GM12875 (cell line): ENCODE data around the gene NOD1.

Experiments
- H3K4me3 ChIP-seq: one replicate; pipeline ENCODE4 v1.5.1; 2011; ENCODE audit warnings: low read depth, low read length, control low read depth
- CTCF ChIP-seq: IDR thresholded peaks from 2 replicates; pipeline ENCODE4 v1.5.1; 2011; ENCODE audit warnings: low read depth, mild to moderate bottlenecking, control low read depth, inconsistent platforms, low read length, moderate library complexity, borderline replicate concordance; ENCODE audit not compliant: insufficient read depth

NOD1 gene

GRCh38 chr7:30472784-30473775 is 5.5 kb downstream of the NOD1 start:
- no peak overlapping the region for H3K4me3 ChIP-seq
- TF ChIP-seq CTCF: no peak

- no peak overlapping the region for H3K4me3 ChIP-seq
- TF ChIP-seq CTCF: no peak
These were observed 6.4 kb downstream of the NOD1 start for GRCh38 chr7:30472081-30472783.

- H3K4me3 ChIP-seq: no peak overlapping the region
- TF ChIP-seq CTCF: no peak
These were observed 7.4 kb downstream of the NOD1 start for GRCh38 chr7:30471205-30471604.

- TF ChIP-seq CTCF: no peak
- no peak overlapping the region for H3K4me3 ChIP-seq
These were observed 7.8 kb downstream of the NOD1 start for GRCh38 chr7:30470771-30471170.

- no peak for TF ChIP-seq CTCF
These were observed 8.3 kb downstream of the NOD1 start for GRCh38 chr7:30470163-30470770.

GRCh38 chr7:30469303-30469702 is 9.3 kb downstream of the NOD1 start:
- TF ChIP-seq CTCF: no peak
- H3K4me3 ChIP-seq: no peak overlapping the region

More at GRCh38 chr7:30470163-30470770, 8.3 kb downstream of the NOD1 start:
- H3K4me3 ChIP-seq: no peak overlapping the region
